ENCODE results near the gene DTYMK. TPM values are rescaled to one million over a fixed set of nuclear protein-coding genes. Genes with fewer than 3 reads are reported as not detected.

Gene DTYMK
- total and polyA plus RNA-seq, 7 donors, result 6.4 to 24.6 (median 8.1) TPM

GRCh38 chr2:241720099-241720498 is 33.5 kb upstream of the DTYMK start:
- no peak for TF ChIP-seq CTCF (IDR thresholded peaks at IDR 0.05)
- no peak for DNase-seq
- Histone ChIP-seq H3K27me3 (ENCODE audit: insufficient read depth in 3 of 3, low read length in 2 of 3) (no peaks in the 10 kb centered on the region), H3K9me3 (no peaks in the 10 kb centered on the region), H3K4me3 (no peak overlapping the region), H3K4me1 (no peaks in the 10 kb centered on the region), H3K36me3 (ENCODE audit: insufficient read depth in 1 of 2, low read depth in 1 of 2) (peaks cover 8 to 92% of the 10 kb centered on the region in 2 donors), H3K27ac (no peak overlapping the region)
- intact Hi-C loops (cut with DNase I), result no loop called here
- 92 to 97% (median 94%) methylated on average over 18 to 19 of the region's 19 CpGs for WGBS, 3 donors
- peak in 1 of 4 donors; percentile 18 for ATAC-seq

- TF ChIP-seq CTCF (IDR thresholded peaks at IDR 0.05), result no peak
- no peak for ATAC-seq
- Histone ChIP-seq H3K27me3 (ENCODE audit: insufficient read depth in 3 of 3, low read length in 2 of 3) (no peaks in the 10 kb centered on the region), H3K4me1 (no peaks in the 10 kb centered on the region), H3K9me3 (no peaks in the 10 kb centered on the region), H3K36me3 (ENCODE audit: insufficient read depth in 1 of 2, low read depth in 1 of 2) (peaks cover 8 to 92% of the 10 kb centered on the region in 2 donors), H3K27ac (no peak overlapping the region), H3K4me3 (no peak overlapping the region)
- WGBS, 3 donors, result 93 to 96% (median 95%) methylated on average over 16 of the region's 16 CpGs
- intact Hi-C loops (cut with DNase I), result no loop called here
- DNase-seq, result no peak
These were observed 32.5 kb upstream of the DTYMK start for GRCh38 chr2:241719093-241719492.

GRCh38 chr2:241708879-241709278 is 22.3 kb upstream of the DTYMK start:
- H3K36me3 ChIP-seq (ENCODE audit: insufficient read depth in 1 of 2, low read depth in 1 of 2), result peaks cover 3 to 88% of the 10 kb centered on the region in 2 donors
- ATAC-seq, result no peak
- DNase-seq, result peak in 1 of 2 donors; percentile 6
- no peaks in the 10 kb centered on the region for H3K27me3 ChIP-seq (ENCODE audit: insufficient read depth in 3 of 3, low read length in 2 of 3)
- peaks cover 5% of the 10 kb centered on the region for H3K9me3 ChIP-seq
- WGBS, 3 donors, result 88 to 94% (median 88%) methylated on average over 10 of the region's 10 CpGs
- no peak overlapping the region for H3K27ac ChIP-seq
- H3K4me1 ChIP-seq, result no peaks in the 10 kb centered on the region
- H3K4me3 ChIP-seq, result no peak overlapping the region
- no peak for TF ChIP-seq CTCF (IDR thresholded peaks at IDR 0.05)
- intact Hi-C loops (cut with DNase I), result no loop called here

DNA sequence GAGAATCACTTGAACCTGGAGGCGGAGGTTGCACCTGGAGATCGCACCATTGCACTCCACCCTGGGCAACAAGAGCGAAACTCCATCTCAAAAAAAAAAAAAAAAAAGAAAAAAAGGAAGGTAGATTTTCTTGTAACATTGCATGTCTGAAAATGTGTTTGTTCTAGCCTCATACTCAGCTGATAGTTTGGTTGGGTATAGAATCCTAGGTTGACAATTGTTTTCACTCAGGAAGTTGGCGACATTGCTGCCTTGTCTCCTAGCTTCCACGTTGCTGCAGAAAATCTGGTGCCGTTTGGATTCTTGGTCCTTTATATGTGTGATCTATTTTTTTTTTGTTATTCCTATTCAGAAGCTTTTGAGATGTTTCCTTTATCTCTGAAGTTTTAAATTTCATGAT is 19.9 kb upstream of the DTYMK start:
- H3K9me3 ChIP-seq, result peaks cover 5% of the 10 kb centered on the region
- intact Hi-C loops (cut with DNase I), result no loop called here
- no peaks in the 10 kb centered on the region for H3K27me3 ChIP-seq (ENCODE audit: insufficient read depth in 3 of 3, low read length in 2 of 3)
- H3K4me3 ChIP-seq, result no peak overlapping the region
- 95 to 99% (median 97%) methylated on average over 6 of the region's 6 CpGs for WGBS, 3 donors
- no peak for ATAC-seq
- no peak for DNase-seq
- no peak overlapping the region for H3K27ac ChIP-seq
- H3K4me1 ChIP-seq, result peaks cover 8% of the 10 kb centered on the region
- H3K36me3 ChIP-seq (ENCODE audit: insufficient read depth in 1 of 2, low read depth in 1 of 2), result peaks cover 3 to 66% of the 10 kb centered on the region in 2 donors
- TF ChIP-seq CTCF (IDR thresholded peaks at IDR 0.05), result no peak

DNA sequence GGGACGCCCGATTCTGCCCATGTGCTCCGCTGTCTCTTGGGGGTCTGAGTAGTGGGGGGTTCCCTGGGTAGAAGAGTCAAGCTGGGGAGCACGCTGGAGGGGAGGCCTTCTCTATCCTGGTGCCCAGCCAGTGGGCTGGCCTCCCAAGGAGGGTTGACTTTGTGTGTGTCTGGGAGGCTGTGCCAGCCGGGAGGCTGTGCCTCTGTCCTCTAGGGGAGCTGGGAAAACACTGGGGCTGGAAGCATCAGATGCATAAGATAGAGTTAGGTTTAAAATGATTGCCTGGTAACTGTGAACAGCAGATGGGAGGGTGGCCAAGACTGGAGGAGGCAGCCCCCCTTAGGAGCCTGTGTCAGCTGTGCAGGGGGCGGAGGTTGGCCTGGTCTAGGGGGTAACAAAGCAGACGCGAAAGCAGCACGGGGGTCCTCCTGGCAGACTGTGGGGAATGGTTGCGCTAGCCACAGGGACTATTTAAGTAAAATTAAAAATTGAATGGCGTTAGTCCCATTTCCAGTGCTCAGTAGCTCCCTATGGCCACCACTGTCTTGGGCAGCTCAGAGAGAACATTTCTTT is 16.5 kb upstream of the DTYMK start:
- intact Hi-C loops (cut with DNase I), result no loop called here
- H3K4me1 ChIP-seq, result peaks cover 8% of the 10 kb centered on the region
- no peaks in the 10 kb centered on the region for H3K27me3 ChIP-seq (ENCODE audit: insufficient read depth in 3 of 3, low read length in 2 of 3)
- 29 to 32% (median 31%) methylated on average over 11 of the region's 11 CpGs for WGBS, 3 donors
- ATAC-seq, result no peak
- TF ChIP-seq CTCF (IDR thresholded peaks at IDR 0.05), result no peak
- no peak overlapping the region for H3K27ac ChIP-seq
- peak overlapping the region; percentile 95 for H3K4me3 ChIP-seq
- peaks cover 3 to 33% of the 10 kb centered on the region in 2 donors for H3K36me3 ChIP-seq (ENCODE audit: insufficient read depth in 1 of 2, low read depth in 1 of 2)
- peaks cover 5% of the 10 kb centered on the region for H3K9me3 ChIP-seq
- no peak for DNase-seq

All from psoas muscle (tissue), 8 donors.